Caco-2 (cell line): ENCODE measurements around the gene TPRG1L. TPM values are rescaled to one million over a fixed set of nuclear protein-coding genes. Genes with fewer than 3 reads are reported as not detected.

Source experiments
- BruUV-seq: library from RNA; stranded (reverse); fragments of 400-500 nt; replicated peaks from 2 replicates; lab custom pipeline; 2021; lab: Mats Ljungman, UMichigan
- CTCF ChIA-PET: fragments of 300-600 bp; sonication (Branson Sonifier 250); formaldehyde crosslinking; loops from one replicate; lab custom pipeline; 2022; ENCODE audit warnings: antibody characterized with exemption; lab: Charles Lee
- POLR2A ChIA-PET: fragments of 300-600 bp; sonication (Branson Sonifier 250); formaldehyde crosslinking; loops from one replicate; lab custom pipeline; 2022; ENCODE audit warnings: antibody characterized with exemption; lab: Charles Lee
- DNase-seq, 2 experiments: peaks; one replicate each; pipeline versions ENCODE4 v3.0.0 to v3.0.0-alpha.2; 2020 to 2022
- H3K27me3 ChIP-seq: replicated peaks from 2 replicates; pipeline ENCODE4 v1.6.0; 2011; ENCODE audit warnings: low read length; ENCODE audit not compliant: control insufficient read depth, insufficient read depth
- H3K36me3 ChIP-seq: 2 replicates; pipeline ENCODE4 v1.5.1; 2011; ENCODE audit warnings: low read length; ENCODE audit not compliant: control insufficient read depth, insufficient read depth
- H3K4me1 ChIP-seq: fragments of 250-450 bp; sonication (Bioruptor Pico); 2 replicates; pipeline ENCODE4 v1.5.1; 2020; ENCODE audit warnings: mild to moderate bottlenecking
- H3K4me3 ChIP-seq: 2 replicates; pipeline ENCODE4 v1.5.1; 2011; ENCODE audit warnings: low read depth, mild to moderate bottlenecking, control low read depth, low read length
- H3K9me3 ChIP-seq: fragments of 250-450 bp; sonication (Bioruptor Pico); 2 replicates; pipeline ENCODE4 v1.5.1; 2020; ENCODE audit warnings: mild to moderate bottlenecking, moderate library complexity
- H3K27ac Mint-ChIP-seq: one replicate; pipeline ENCODE4 v1.8.0; 2022; ENCODE audit warnings: mixed read lengths; ENCODE audit not compliant: unreplicated experiment
- H3K27me3 Mint-ChIP-seq: one replicate; pipeline ENCODE4 v1.8.0; 2022; ENCODE audit warnings: mixed read lengths; ENCODE audit not compliant: insufficient read depth, unreplicated experiment
- H3K36me3 Mint-ChIP-seq: one replicate; pipeline ENCODE4 v1.8.0; 2022; ENCODE audit warnings: mild to moderate bottlenecking, mixed read lengths; ENCODE audit not compliant: insufficient read depth, unreplicated experiment
- H3K4me1 Mint-ChIP-seq: one replicate; pipeline ENCODE4 v1.8.0; 2022; ENCODE audit warnings: low read depth, mixed read lengths; ENCODE audit not compliant: unreplicated experiment
- H3K4me3 Mint-ChIP-seq: one replicate; pipeline ENCODE4 v1.8.0; 2022; ENCODE audit warnings: mild to moderate bottlenecking, moderate library complexity, mixed read lengths; ENCODE audit not compliant: unreplicated experiment
- H3K9me3 Mint-ChIP-seq: one replicate; pipeline ENCODE4 v1.8.0; 2022; ENCODE audit warnings: mixed read lengths; ENCODE audit not compliant: unreplicated experiment
- CTCF ChIP-seq, 2 experiments: fragments of 200-600 bp in 1 of 2; IDR thresholded peaks; 1 replicate in 1 of 2; 2 replicates in 1 of 2; pipeline versions ENCODE4 v1.5.1 to v1.8.0; 2011 to 2022; ENCODE audit warnings: antibody characterized with exemption in 1 of 2, control low read depth in 1 of 2, inconsistent platforms in 1 of 2, low read depth in 1 of 2, low read length in 1 of 2, mild to moderate bottlenecking in 1 of 2, moderate library complexity in 1 of 2; ENCODE audit not compliant: insufficient read depth in 1 of 2, severe bottlenecking in 1 of 2, unreplicated experiment in 1 of 2
- intact Hi-C: fragments of 100-400 bp; cut with micrococcal nuclease; formaldehyde crosslinking; loops from one replicate; pipeline ENCODE4 v1.10.0; 2022; ENCODE audit not compliant: unreplicated experiment
- total RNA-seq: library from RNA; stranded (reverse); gene quantifications from 2 replicates; pipeline ENCODE4 v1.2.3, GENCODE V29; 2022

The TPRG1L gene
- total RNA-seq, 1 experiment from 2014 or later, result 43.9 TPM

GRCh38 chr1:3652548-3653285, 27.9 kb downstream of the TPRG1L start:
- Mint-ChIP-seq H3K27me3 (no peaks in the 10 kb centered on the region), H3K9me3 (no peaks in the 10 kb centered on the region), H3K4me1 (no peaks in the 10 kb centered on the region), H3K27ac (no peak overlapping the region), H3K4me3 (peak overlapping the region; percentile 62), H3K36me3 (peaks cover 6% of the 10 kb centered on the region)
- ChIA-PET POLR2A (no interaction called here), CTCF (interaction anchor here (0.6 to 2.2 kb wide), 2 partner anchors 34 to 166 kb away, joined by 3 to 5 read pairs; no protein-coding TSS in a partner anchor)
- BruUV-seq, result no TSS peak
- H3K4me1 ChIP-seq, result peaks cover 9% of the 10 kb centered on the region; the same call in 1 of the 2 replicates
- peak overlapping the region; percentile 84 for H3K4me3 ChIP-seq
- H3K36me3 ChIP-seq, result no peaks in the 10 kb centered on the region
- intact Hi-C loops, result no loop called here
- no peaks in the 10 kb centered on the region for H3K9me3 ChIP-seq
- no peak for TF ChIP-seq CTCF (IDR thresholded peaks at IDR 0.05; ENCODE audit: insufficient read depth in 1 of 2, low read depth in 1 of 2, low read length in 1 of 2, severe bottlenecking in 1 of 2, unreplicated experiment in 1 of 2)
- no peaks in the 10 kb centered on the region for H3K27me3 ChIP-seq
- DNase-seq, result peak; percentile 47 to 51

- Mint-ChIP-seq H3K27ac (no peak overlapping the region), H3K36me3 (peaks cover 10% of the 10 kb centered on the region), H3K27me3 (no peaks in the 10 kb centered on the region), H3K4me3 (peak overlapping the region; percentile 62), H3K9me3 (no peaks in the 10 kb centered on the region), H3K4me1 (no peaks in the 10 kb centered on the region)
- TF ChIP-seq CTCF (IDR thresholded peaks at IDR 0.05; ENCODE audit: insufficient read depth in 1 of 2, low read depth in 1 of 2, low read length in 1 of 2, severe bottlenecking in 1 of 2, unreplicated experiment in 1 of 2), result no peak
- ChIA-PET CTCF (interaction anchor here (2.2 kb wide), 1 partner anchor 35 kb away, joined by 5 read pairs; no protein-coding TSS in a partner anchor), POLR2A (no interaction called here)
- Histone ChIP-seq H3K4me1 (peaks cover 9% of the 10 kb centered on the region; the same call in 1 of the 2 replicates), H3K4me3 (peak overlapping the region; percentile 84), H3K27me3 (no peaks in the 10 kb centered on the region), H3K9me3 (no peaks in the 10 kb centered on the region), H3K36me3 (no peaks in the 10 kb centered on the region)
- BruUV-seq, result TSS peak; percentile 29
- intact Hi-C loops, result no loop called here
- no peak for DNase-seq
Measured at GRCh38 chr1:3653286-3653618, 28.4 kb downstream of the TPRG1L start.

- no TSS peak for BruUV-seq
- Histone ChIP-seq H3K4me3 (no peak overlapping the region), H3K36me3 (no peaks in the 10 kb centered on the region), H3K9me3 (no peaks in the 10 kb centered on the region), H3K4me1 (peaks cover 9% of the 10 kb centered on the region; the same call in 1 of the 2 replicates), H3K27me3 (no peaks in the 10 kb centered on the region)
- Mint-ChIP-seq H3K27ac (no peak overlapping the region), H3K9me3 (no peaks in the 10 kb centered on the region), H3K4me3 (no peak overlapping the region), H3K36me3 (peaks cover 10% of the 10 kb centered on the region), H3K4me1 (no peaks in the 10 kb centered on the region), H3K27me3 (no peaks in the 10 kb centered on the region)
- CTCF ChIA-PET, result no interaction called here
- POLR2A ChIA-PET, result no interaction called here
- no peak for TF ChIP-seq CTCF (IDR thresholded peaks at IDR 0.05; ENCODE audit: insufficient read depth in 1 of 2, low read depth in 1 of 2, low read length in 1 of 2, severe bottlenecking in 1 of 2, unreplicated experiment in 1 of 2)
- no peak for DNase-seq
- intact Hi-C loops, result no loop called here
Measured at GRCh38 chr1:3654549-3655281, 29.9 kb downstream of the TPRG1L start.
